HCT116 (cell line): ENCODE results near the gene PFKP.

ENCODE experiments used
- ATF3 ChIP-seq: IDR thresholded peaks from 2 replicates; pipeline ENCODE4 v1.6.1; 2012
- CEBPB ChIP-seq: IDR thresholded peaks from 2 replicates; pipeline ENCODE4 v1.6.1; 2012; ENCODE audit warnings: low read depth
- CTCF ChIP-seq, 3 experiments: fragments of 200-600 bp in 1 of 3; sonication (generic) in 1 of 3; IDR thresholded peaks in 2 of 3; conservative IDR thresholded peaks in 1 of 3; 2 replicates each; pipeline ENCODE4 v1.5.1; 2012 to 2017; ENCODE audit warnings: low read depth in 2 of 3, low read length in 2 of 3, antibody characterized with exemption in 1 of 3, borderline replicate concordance in 1 of 3, control low read depth in 1 of 3, mild to moderate bottlenecking in 1 of 3, mixed read lengths in 1 of 3, mixed run types in 1 of 3, moderate library complexity in 1 of 3; ENCODE audit not compliant: insufficient read depth in 1 of 3
- EGR1 ChIP-seq: IDR thresholded peaks from 2 replicates; pipeline ENCODE4 v1.6.1; 2012; ENCODE audit warnings: low read depth
- EZH2 ChIP-seq: fragments of 200-600 bp; sonication (generic); IDR thresholded peaks from 2 replicates; pipeline ENCODE4 v1.6.1; 2017; ENCODE audit warnings: antibody characterized with exemption, mixed run types
- EZH2phosphoT487 ChIP-seq: fragments of 200-600 bp; IDR thresholded peaks from 2 replicates; pipeline ENCODE4 v1.6.1; 2018; ENCODE audit warnings: antibody characterized with exemption, borderline replicate concordance
- FOSL1 ChIP-seq: IDR thresholded peaks from 2 replicates; pipeline ENCODE4 v1.6.1; 2012; ENCODE audit warnings: low read depth
- MAX ChIP-seq: IDR thresholded peaks from 2 replicates; pipeline ENCODE4 v1.6.1; 2012
- POLR2A ChIP-seq: IDR thresholded peaks from 2 replicates; pipeline ENCODE4 v1.7.0; 2011; ENCODE audit warnings: borderline replicate concordance; ENCODE audit not compliant: insufficient read depth, insufficient read length; ENCODE audit errors: extremely low read depth
- RAD21 ChIP-seq: IDR thresholded peaks from 2 replicates; pipeline ENCODE4 v1.6.1; 2012; ENCODE audit warnings: low read depth, mild to moderate bottlenecking
- SRF ChIP-seq: IDR thresholded peaks from 2 replicates; pipeline ENCODE4 v1.6.1; 2012; ENCODE audit warnings: low read depth
- TCF7L2 ChIP-seq: IDR thresholded peaks from 2 replicates; pipeline ENCODE4 v1.7.0; 2011; ENCODE audit warnings: borderline replicate concordance, inconsistent platforms; ENCODE audit not compliant: insufficient read depth, insufficient read length; ENCODE audit errors: extremely low read depth
- YY1 ChIP-seq: IDR thresholded peaks from 2 replicates; pipeline ENCODE4 v1.6.1; 2011; ENCODE audit warnings: low read length, low read depth, moderate library complexity, mild to moderate bottlenecking; ENCODE audit not compliant: insufficient replicate concordance; ENCODE audit errors: extremely low read depth

- no peak for TF ChIP-seq CTCF (IDR thresholded peaks at IDR 0.05 in 2 of 3, conservative IDR thresholded peaks at IDR 0.05 in 1 of 3; ENCODE audit: borderline replicate concordance in 1 of 3, insufficient read depth in 1 of 3, low read depth in 2 of 3, low read length in 2 of 3)
- TF ChIP-seq EZH2phosphoT487, result no peak
- no peak for TF ChIP-seq POLR2A
- TF ChIP-seq EZH2, result no peak
- no peak for TF ChIP-seq EGR1
- peak; percentile 15; the same call in 1 of the 2 replicates for TF ChIP-seq RAD21
- peak; percentile 97 for TF ChIP-seq FOSL1
- no peak for TF ChIP-seq TCF7L2
- TF ChIP-seq YY1, result peak; percentile 63
- TF ChIP-seq CEBPB, result no peak
- 0 out of 2 replicates have a peak, but pooled peaks have one; percentile 29 for TF ChIP-seq MAX
- TF ChIP-seq SRF, result peak; percentile 3; the same call in 1 of the 2 replicates
- no peak for TF ChIP-seq ATF3
Observed at GRCh38 chr10:3071405-3072198, 4.3 kb downstream of the PFKP start.
